ENCODE results near the gene ARMC7.

GRCh38 chr17:75109046-75109406, 743 bp upstream of the ARMC7 start:
- no peak for TF ChIP-seq CTCF (conservative IDR thresholded peaks at IDR 0.05; ENCODE audit: low read depth, low read length)
- no peak for TF ChIP-seq EZH2 (IDR thresholded peaks at IDR 0.05; ENCODE audit: borderline replicate concordance, low read depth, low read length, poor library complexity, severe bottlenecking)

Measured in A673 (cell line).